ENCODE measurements around the gene OR11G2.

DNA sequence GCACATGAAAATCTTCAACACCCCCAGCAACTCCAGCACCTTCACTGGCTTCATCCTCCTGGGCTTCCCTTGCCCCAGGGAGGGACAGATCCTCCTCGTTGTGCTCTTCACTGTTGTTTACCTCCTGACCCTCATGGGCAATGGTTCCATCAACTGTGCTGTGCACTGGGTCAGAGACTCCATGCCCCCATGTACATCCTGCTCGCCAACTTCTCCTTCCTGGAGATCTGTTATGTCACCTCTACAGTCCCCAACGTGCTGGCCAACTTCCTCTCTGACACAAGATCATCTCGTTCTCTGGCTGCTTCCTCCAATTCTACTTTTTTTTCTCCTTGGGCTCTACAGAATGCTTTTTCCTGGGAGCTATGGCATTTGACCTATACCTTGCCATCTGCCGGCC lies 11.5 kb upstream of the OR11G2 start:
- TF ChIP-seq, protein P1, sequence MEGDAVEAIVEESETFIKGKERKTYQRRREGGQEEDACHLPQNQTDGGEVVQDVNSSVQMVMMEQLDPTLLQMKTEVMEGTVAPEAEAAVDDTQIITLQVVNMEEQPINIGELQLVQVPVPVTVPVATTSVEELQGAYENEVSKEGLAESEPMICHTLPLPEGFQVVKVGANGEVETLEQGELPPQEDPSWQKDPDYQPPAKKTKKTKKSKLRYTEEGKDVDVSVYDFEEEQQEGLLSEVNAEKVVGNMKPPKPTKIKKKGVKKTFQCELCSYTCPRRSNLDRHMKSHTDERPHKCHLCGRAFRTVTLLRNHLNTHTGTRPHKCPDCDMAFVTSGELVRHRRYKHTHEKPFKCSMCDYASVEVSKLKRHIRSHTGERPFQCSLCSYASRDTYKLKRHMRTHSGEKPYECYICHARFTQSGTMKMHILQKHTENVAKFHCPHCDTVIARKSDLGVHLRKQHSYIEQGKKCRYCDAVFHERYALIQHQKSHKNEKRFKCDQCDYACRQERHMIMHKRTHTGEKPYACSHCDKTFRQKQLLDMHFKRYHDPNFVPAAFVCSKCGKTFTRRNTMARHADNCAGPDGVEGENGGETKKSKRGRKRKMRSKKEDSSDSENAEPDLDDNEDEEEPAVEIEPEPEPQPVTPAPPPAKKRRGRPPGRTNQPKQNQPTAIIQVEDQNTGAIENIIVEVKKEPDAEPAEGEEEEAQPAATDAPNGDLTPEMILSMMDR (conservative IDR thresholded peaks at IDR 0.05; ENCODE audit: low read depth in 2 of 2) = no peak
- TF ChIP-seq NANOG (IDR thresholded peaks at IDR 0.05; ENCODE audit: borderline replicate concordance) (no peak), EZH2 (IDR thresholded peaks at IDR 0.05; ENCODE audit: low read depth, unreplicated experiment) (no peak), EZH2phosphoT487 (IDR thresholded peaks at IDR 0.05; ENCODE audit: unreplicated experiment) (no peak), JUNB (IDR thresholded peaks at IDR 0.05; ENCODE audit: unreplicated experiment) (no peak), POLR2AphosphoS5 (IDR thresholded peaks at IDR 0.05; ENCODE audit: low read depth) (no peak), ZNF331 (CRISPR knock-in tag; IDR thresholded peaks at IDR 0.05; ENCODE audit: low read depth) (no peak), CREB1 (CRISPR knock-in tag; IDR thresholded peaks at IDR 0.05; ENCODE audit: low read depth) (no peak), ZNF114 (CRISPR knock-in tag; IDR thresholded peaks at IDR 0.05) (no peak), STAT1 (IDR thresholded peaks at IDR 0.05; ENCODE audit: unreplicated experiment) (no peak)
- TF ChIP-seq, protein P2, sequence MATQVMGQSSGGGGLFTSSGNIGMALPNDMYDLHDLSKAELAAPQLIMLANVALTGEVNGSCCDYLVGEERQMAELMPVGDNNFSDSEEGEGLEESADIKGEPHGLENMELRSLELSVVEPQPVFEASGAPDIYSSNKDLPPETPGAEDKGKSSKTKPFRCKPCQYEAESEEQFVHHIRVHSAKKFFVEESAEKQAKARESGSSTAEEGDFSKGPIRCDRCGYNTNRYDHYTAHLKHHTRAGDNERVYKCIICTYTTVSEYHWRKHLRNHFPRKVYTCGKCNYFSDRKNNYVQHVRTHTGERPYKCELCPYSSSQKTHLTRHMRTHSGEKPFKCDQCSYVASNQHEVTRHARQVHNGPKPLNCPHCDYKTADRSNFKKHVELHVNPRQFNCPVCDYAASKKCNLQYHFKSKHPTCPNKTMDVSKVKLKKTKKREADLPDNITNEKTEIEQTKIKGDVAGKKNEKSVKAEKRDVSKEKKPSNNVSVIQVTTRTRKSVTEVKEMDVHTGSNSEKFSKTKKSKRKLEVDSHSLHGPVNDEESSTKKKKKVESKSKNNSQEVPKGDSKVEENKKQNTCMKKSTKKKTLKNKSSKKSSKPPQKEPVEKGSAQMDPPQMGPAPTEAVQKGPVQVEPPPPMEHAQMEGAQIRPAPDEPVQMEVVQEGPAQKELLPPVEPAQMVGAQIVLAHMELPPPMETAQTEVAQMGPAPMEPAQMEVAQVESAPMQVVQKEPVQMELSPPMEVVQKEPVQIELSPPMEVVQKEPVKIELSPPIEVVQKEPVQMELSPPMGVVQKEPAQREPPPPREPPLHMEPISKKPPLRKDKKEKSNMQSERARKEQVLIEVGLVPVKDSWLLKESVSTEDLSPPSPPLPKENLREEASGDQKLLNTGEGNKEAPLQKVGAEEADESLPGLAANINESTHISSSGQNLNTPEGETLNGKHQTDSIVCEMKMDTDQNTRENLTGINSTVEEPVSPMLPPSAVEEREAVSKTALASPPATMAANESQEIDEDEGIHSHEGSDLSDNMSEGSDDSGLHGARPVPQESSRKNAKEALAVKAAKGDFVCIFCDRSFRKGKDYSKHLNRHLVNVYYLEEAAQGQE (IDR thresholded peaks at IDR 0.05; ENCODE audit: unreplicated experiment) = no peak
- TF ChIP-seq, protein P3, sequence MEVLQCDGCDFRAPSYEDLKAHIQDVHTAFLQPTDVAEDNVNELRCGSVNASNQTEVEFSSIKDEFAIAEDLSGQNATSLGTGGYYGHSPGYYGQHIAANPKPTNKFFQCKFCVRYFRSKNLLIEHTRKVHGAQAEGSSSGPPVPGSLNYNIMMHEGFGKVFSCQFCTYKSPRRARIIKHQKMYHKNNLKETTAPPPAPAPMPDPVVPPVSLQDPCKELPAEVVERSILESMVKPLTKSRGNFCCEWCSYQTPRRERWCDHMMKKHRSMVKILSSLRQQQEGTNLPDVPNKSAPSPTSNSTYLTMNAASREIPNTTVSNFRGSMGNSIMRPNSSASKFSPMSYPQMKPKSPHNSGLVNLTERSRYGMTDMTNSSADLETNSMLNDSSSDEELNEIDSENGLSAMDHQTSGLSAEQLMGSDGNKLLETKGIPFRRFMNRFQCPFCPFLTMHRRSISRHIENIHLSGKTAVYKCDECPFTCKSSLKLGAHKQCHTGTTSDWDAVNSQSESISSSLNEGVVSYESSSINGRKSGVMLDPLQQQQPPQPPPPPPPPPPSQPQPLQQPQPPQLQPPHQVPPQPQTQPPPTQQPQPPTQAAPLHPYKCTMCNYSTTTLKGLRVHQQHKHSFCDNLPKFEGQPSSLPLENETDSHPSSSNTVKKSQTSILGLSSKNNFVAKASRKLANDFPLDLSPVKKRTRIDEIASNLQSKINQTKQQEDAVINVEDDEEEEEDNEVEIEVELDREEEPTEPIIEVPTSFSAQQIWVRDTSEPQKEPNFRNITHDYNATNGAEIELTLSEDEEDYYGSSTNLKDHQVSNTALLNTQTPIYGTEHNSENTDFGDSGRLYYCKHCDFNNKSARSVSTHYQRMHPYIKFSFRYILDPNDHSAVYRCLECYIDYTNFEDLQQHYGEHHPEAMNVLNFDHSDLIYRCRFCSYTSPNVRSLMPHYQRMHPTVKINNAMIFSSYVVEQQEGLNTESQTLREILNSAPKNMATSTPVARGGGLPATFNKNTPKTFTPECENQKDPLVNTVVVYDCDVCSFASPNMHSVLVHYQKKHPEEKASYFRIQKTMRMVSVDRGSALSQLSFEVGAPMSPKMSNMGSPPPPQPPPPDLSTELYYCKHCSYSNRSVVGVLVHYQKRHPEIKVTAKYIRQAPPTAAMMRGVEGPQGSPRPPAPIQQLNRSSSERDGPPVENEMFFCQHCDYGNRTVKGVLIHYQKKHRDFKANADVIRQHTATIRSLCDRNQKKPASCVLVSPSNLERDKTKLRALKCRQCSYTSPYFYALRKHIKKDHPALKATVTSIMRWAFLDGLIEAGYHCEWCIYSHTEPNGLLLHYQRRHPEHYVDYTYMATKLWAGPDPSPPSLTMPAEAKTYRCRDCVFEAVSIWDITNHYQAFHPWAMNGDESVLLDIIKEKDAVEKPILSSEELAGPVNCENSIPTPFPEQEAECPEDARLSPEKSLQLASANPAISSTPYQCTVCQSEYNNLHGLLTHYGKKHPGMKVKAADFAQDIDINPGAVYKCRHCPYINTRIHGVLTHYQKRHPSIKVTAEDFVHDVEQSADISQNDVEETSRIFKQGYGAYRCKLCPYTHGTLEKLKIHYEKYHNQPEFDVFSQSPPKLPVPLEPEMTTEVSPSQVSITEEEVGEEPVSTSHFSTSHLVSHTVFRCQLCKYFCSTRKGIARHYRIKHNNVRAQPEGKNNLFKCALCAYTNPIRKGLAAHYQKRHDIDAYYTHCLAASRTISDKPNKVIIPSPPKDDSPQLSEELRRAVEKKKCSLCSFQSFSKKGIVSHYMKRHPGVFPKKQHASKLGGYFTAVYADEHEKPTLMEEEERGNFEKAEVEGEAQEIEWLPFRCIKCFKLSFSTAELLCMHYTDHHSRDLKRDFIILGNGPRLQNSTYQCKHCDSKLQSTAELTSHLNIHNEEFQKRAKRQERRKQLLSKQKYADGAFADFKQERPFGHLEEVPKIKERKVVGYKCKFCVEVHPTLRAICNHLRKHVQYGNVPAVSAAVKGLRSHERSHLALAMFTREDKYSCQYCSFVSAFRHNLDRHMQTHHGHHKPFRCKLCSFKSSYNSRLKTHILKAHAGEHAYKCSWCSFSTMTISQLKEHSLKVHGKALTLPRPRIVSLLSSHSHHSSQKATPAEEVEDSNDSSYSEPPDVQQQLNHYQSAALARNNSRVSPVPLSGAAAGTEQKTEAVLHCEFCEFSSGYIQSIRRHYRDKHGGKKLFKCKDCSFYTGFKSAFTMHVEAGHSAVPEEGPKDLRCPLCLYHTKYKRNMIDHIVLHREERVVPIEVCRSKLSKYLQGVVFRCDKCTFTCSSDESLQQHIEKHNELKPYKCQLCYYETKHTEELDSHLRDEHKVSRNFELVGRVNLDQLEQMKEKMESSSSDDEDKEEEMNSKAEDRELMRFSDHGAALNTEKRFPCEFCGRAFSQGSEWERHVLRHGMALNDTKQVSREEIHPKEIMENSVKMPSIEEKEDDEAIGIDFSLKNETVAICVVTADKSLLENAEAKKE (CRISPR knock-in tag; IDR thresholded peaks at IDR 0.05) = no peak
- TF ChIP-seq, protein P4, sequence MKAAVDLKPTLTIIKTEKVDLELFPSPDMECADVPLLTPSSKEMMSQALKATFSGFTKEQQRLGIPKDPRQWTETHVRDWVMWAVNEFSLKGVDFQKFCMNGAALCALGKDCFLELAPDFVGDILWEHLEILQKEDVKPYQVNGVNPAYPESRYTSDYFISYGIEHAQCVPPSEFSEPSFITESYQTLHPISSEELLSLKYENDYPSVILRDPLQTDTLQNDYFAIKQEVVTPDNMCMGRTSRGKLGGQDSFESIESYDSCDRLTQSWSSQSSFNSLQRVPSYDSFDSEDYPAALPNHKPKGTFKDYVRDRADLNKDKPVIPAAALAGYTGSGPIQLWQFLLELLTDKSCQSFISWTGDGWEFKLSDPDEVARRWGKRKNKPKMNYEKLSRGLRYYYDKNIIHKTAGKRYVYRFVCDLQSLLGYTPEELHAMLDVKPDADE (IDR thresholded peaks at IDR 0.05) = no peak
